AG08396 (cell line): ENCODE data around the gene TGFBRAP1.
A peak's percentile ranks its signal among the peaks of the same experiment; 100 is the strongest.
"Not testable (repeated sequence)": the region's sequence is repeated elsewhere in the genome, so short reads cannot be mapped to it uniquely, and the experiment has no call there.

Experiments
- DNase-seq: peaks from one replicate; pipeline ENCODE4 v3.0.0; 2012; ENCODE audit warnings: low spot score, mixed read lengths

The TGFBRAP1 gene

GRCh38 chr2:105358593-105358992, 29.1 kb upstream of the TGFBRAP1 start:
- no peak for DNase-seq

- DNase-seq, result no peak
These were observed 27.6 kb upstream of the TGFBRAP1 start for GRCh38 chr2:105357122-105357521.

GRCh38 chr2:105344704-105345345, 15.3 kb upstream of the TGFBRAP1 start:
- no peak for DNase-seq

- no peak for DNase-seq
These were observed 9.9 kb upstream of the TGFBRAP1 start for GRCh38 chr2:105339414-105339813.

GRCh38 chr2:105338020-105338385, 8.5 kb upstream of the TGFBRAP1 start:
- DNase-seq, result no peak

GRCh38 chr2:105337122-105338019, 7.8 kb upstream of the TGFBRAP1 start, which contains the start of gene C2orf49:
Gene C2orf49, plus strand, starts transcription at chr2:105337540. Its CDS starts 48 bp downstream, at chr2:105337588.
- DNase-seq, result peak; percentile 86

GRCh38 chr2:105336786-105337121, 7.2 kb upstream of the TGFBRAP1 start:
- DNase-seq, result no peak

GRCh38 chr2:105335469-105335868, 5.9 kb upstream of the TGFBRAP1 start:
- DNase-seq, result no peak

GRCh38 chr2:105334211-105334610, 4.7 kb upstream of the TGFBRAP1 start:
- no peak for DNase-seq

GRCh38 chr2:105330681-105331375, 1.3 kb upstream of the TGFBRAP1 start:
- no peak for DNase-seq

GRCh38 chr2:105329197-105329554, 359 bp downstream of the TGFBRAP1 start:
- DNase-seq, result no peak

GRCh38 chr2:105328281-105329196, 996 bp downstream of the TGFBRAP1 start:
- peak; percentile 66 for DNase-seq

GRCh38 chr2:105327690-105328089, 1.8 kb downstream of the TGFBRAP1 start:
- no peak for DNase-seq

- not testable (repeated sequence) for DNase-seq
These were observed 2.3 kb downstream of the TGFBRAP1 start for GRCh38 chr2:105327271-105327670.

GRCh38 chr2:105325389-105325963, 4.1 kb downstream of the TGFBRAP1 start:
- DNase-seq, result no peak

- peak; percentile 46 for DNase-seq
These were observed 4.8 kb downstream of the TGFBRAP1 start for GRCh38 chr2:105324732-105325131.

- DNase-seq, result no peak
These were observed 5.4 kb downstream of the TGFBRAP1 start for GRCh38 chr2:105324101-105324500.

- no peak for DNase-seq
These were observed 6.4 kb downstream of the TGFBRAP1 start for GRCh38 chr2:105323111-105323510.

- DNase-seq, result no peak
These were observed 7.5 kb downstream of the TGFBRAP1 start for GRCh38 chr2:105321875-105322646.

- DNase-seq, result no peak
These were observed 8.8 kb downstream of the TGFBRAP1 start for GRCh38 chr2:105320651-105321215.
